ENCODE data around the gene PHACTR3. TPM values are rescaled to one million over a fixed set of nuclear protein-coding genes. Genes with fewer than 3 reads are reported as not detected.

The PHACTR3 gene
- total RNA-seq, 1 experiment from 2014 or later, result not detected

DNA sequence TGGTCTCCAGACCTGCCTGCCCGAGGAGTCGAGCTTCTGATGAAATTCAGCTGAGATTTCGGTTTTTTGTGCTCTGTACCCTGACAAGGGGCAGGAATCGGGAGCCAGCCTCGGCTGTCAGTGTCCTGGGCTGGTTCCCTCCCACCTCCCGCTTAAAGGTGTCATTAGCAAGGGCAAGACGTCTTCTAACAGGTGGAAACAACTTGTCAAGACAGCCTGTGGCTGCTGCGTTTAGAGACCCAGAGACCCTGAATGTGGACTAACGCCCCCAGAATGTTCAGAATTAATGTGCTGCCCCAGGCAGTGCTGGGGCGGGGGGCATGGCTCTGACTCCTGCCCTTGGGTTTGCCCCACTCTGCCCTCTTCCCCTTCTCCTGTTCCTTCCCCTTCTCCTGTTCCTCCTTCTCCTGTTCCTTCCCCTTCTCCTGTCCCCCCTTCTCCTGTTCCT is 69.7 kb downstream of the PHACTR3 start:
- H3K36me3 ChIP-seq (ENCODE audit: insufficient read depth, low read length), result no peaks in the 10 kb centered on the region

DNA sequence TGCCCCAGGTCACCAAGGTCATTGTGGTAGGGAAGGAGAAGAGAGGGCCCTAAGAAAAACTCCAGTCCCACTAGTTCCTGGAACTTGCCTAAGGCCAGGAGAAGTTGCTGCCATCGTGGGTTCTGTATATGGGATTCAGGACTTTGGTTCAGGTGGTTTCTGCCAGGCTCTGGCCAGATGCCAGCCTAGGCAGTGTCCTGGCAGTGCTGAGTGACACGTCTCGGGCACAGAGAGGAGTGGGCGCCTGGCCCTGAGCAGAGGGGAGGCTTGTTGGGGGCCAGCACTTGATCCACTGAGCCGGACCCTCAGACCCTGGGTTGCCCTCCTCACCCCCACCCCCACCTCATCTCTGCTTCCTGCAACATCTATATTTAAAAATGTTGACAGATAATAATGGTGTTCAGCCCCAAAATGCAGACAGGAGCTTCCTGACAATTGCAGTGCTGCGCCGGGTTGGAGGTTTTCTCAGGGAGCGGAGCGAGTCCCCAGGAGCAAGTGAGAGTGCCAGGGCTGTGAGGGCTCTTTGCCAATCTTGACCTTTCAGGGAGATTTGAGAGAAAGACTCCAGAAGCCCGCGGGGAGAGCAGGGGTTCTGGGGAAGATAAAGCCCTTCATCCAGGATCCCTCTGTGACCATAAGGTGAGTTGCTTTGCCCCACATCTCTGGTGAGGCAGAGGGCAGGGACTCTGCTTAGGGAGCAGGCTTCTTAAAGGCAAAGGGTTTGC is 71.9 kb downstream of the PHACTR3 start:
- no peaks in the 10 kb centered on the region for H3K4me1 ChIP-seq (ENCODE audit: low read length)
- H4K20me1 ChIP-seq (ENCODE audit: insufficient read depth, low read depth, low read length), result no peaks in the 10 kb centered on the region
- no peak overlapping the region for H3K4me3 ChIP-seq (ENCODE audit: low read length)
- DNase-seq, result no peak
- no peaks in the 10 kb centered on the region for H3K79me2 ChIP-seq (ENCODE audit: low read length)
- H3K27me3 ChIP-seq (ENCODE audit: low read length), result no peaks in the 10 kb centered on the region
- H3K36me3 ChIP-seq (ENCODE audit: insufficient read depth, low read length), result no peaks in the 10 kb centered on the region
- H3K4me2 ChIP-seq (ENCODE audit: low read depth, low read length, poor library complexity, severe bottlenecking), result no peak overlapping the region
- H3K9me3 ChIP-seq (ENCODE audit: low read length), result no peaks in the 10 kb centered on the region
- no peak overlapping the region for H2AFZ ChIP-seq (ENCODE audit: low read length)
- no peaks in the 10 kb centered on the region for H3K9me2 ChIP-seq (replicated peaks; ENCODE audit: insufficient read depth, low read length)
- H3K27ac ChIP-seq (ENCODE audit: low read length), result no peak overlapping the region
- no peak overlapping the region for H3K9ac ChIP-seq (ENCODE audit: low read length)

More for the DNA sequence above, 69.7 kb downstream of the PHACTR3 start:
- no peak overlapping the region for H3K4me2 ChIP-seq (ENCODE audit: low read depth, low read length, poor library complexity, severe bottlenecking)
- no peaks in the 10 kb centered on the region for H3K27me3 ChIP-seq (ENCODE audit: low read length)
- H3K9ac ChIP-seq (ENCODE audit: low read length), result no peak overlapping the region
- no peaks in the 10 kb centered on the region for H4K20me1 ChIP-seq (ENCODE audit: insufficient read depth, low read depth, low read length)
- no peak overlapping the region for H3K4me3 ChIP-seq (ENCODE audit: low read length)
- DNase-seq, result no peak
- no peaks in the 10 kb centered on the region for H3K9me3 ChIP-seq (ENCODE audit: low read length)
- H2AFZ ChIP-seq (ENCODE audit: low read length), result no peak overlapping the region
- no peaks in the 10 kb centered on the region for H3K4me1 ChIP-seq (ENCODE audit: low read length)
- H3K79me2 ChIP-seq (ENCODE audit: low read length), result no peaks in the 10 kb centered on the region
- H3K9me2 ChIP-seq (replicated peaks; ENCODE audit: insufficient read depth, low read length), result no peaks in the 10 kb centered on the region
- H3K27ac ChIP-seq (ENCODE audit: low read length), result no peak overlapping the region

DNA sequence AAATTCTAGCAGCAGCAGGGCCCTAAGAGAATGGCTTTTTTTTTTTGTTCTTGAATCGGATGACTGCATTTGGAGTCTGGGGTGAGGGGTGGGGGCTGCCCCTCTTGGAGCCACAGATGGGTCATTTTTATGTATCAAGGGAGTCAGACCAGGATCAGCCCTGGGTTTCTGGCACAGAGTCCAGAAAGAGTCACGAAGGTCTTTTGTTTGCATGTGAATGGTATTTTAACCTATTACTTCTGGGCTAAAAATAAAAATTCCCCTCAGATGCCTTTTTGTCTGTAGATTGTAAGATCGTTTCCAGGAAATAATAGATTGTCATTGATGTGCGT is 72.5 kb downstream of the PHACTR3 start:
- no peak overlapping the region for H3K4me3 ChIP-seq (ENCODE audit: low read length)
- no peak for DNase-seq
- H3K27me3 ChIP-seq (ENCODE audit: low read length), result no peaks in the 10 kb centered on the region
- no peaks in the 10 kb centered on the region for H3K36me3 ChIP-seq (ENCODE audit: insufficient read depth, low read length)
- H4K20me1 ChIP-seq (ENCODE audit: insufficient read depth, low read depth, low read length), result no peaks in the 10 kb centered on the region
- no peaks in the 10 kb centered on the region for H3K79me2 ChIP-seq (ENCODE audit: low read length)
- H2AFZ ChIP-seq (ENCODE audit: low read length), result no peak overlapping the region
- no peak overlapping the region for H3K4me2 ChIP-seq (ENCODE audit: low read depth, low read length, poor library complexity, severe bottlenecking)
- H3K9ac ChIP-seq (ENCODE audit: low read length), result no peak overlapping the region
- H3K9me3 ChIP-seq (ENCODE audit: low read length), result no peaks in the 10 kb centered on the region
- no peaks in the 10 kb centered on the region for H3K4me1 ChIP-seq (ENCODE audit: low read length)
- H3K27ac ChIP-seq (ENCODE audit: low read length), result no peak overlapping the region
- no peaks in the 10 kb centered on the region for H3K9me2 ChIP-seq (replicated peaks; ENCODE audit: insufficient read depth, low read length)

DNA sequence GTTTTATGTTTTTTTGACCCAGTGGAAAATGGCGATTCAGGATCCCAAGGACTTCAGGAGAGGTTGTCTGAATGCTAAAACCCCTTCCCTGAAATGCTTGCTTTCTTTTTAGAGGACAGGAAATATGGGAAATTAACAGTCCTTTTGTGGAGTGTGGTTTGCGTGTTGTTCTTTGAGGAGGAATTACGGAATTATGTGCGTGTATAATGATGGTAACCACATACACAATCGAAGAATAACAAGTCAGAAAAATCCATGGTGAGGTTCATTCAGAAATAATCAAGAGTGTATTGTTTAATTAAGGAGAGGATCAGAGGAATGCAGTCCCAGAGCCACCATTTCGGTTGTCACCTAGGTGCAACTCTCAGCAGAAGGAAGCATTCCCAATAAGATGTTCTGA is 73.2 kb downstream of the PHACTR3 start:
- no peaks in the 10 kb centered on the region for H3K9me2 ChIP-seq (replicated peaks; ENCODE audit: insufficient read depth, low read length)
- H3K27me3 ChIP-seq (ENCODE audit: low read length), result no peaks in the 10 kb centered on the region
- no peak overlapping the region for H3K9ac ChIP-seq (ENCODE audit: low read length)
- H3K36me3 ChIP-seq (ENCODE audit: insufficient read depth, low read length), result no peaks in the 10 kb centered on the region
- no peak overlapping the region for H3K4me3 ChIP-seq (ENCODE audit: low read length)
- no peak overlapping the region for H2AFZ ChIP-seq (ENCODE audit: low read length)
- H4K20me1 ChIP-seq (ENCODE audit: insufficient read depth, low read depth, low read length), result no peaks in the 10 kb centered on the region
- H3K79me2 ChIP-seq (ENCODE audit: low read length), result no peaks in the 10 kb centered on the region
- DNase-seq, result no peak
- no peak overlapping the region for H3K4me2 ChIP-seq (ENCODE audit: low read depth, low read length, poor library complexity, severe bottlenecking)
- H3K27ac ChIP-seq (ENCODE audit: low read length), result no peak overlapping the region
- no peaks in the 10 kb centered on the region for H3K4me1 ChIP-seq (ENCODE audit: low read length)
- no peaks in the 10 kb centered on the region for H3K9me3 ChIP-seq (ENCODE audit: low read length)

DNA sequence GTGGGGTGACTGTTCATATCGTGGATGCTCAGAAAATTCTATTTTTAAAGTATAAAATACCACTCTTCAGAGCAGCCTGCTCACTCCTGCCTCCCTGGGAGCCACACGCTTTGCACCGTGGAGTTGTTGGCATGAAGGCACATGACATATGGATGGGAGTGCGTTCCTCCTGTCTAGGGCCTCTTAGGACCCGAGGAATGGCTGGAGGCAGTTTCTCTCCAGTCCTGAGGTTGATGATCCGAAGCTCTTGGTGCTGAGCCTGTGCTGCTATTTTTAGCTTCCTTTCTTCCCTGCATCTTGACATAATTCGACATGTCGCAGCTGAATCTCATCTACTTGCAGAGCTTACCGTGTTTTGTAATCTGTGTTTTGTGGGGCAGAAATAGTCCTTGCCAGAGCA is 73.9 kb downstream of the PHACTR3 start:
- Histone ChIP-seq H4K20me1 (ENCODE audit: insufficient read depth, low read depth, low read length) (no peaks in the 10 kb centered on the region), H3K9me2 (replicated peaks; ENCODE audit: insufficient read depth, low read length) (no peaks in the 10 kb centered on the region), H3K79me2 (ENCODE audit: low read length) (no peaks in the 10 kb centered on the region), H3K36me3 (ENCODE audit: insufficient read depth, low read length) (no peaks in the 10 kb centered on the region), H3K27ac (ENCODE audit: low read length) (no peak overlapping the region), H3K4me3 (ENCODE audit: low read length) (no peak overlapping the region), H3K9ac (ENCODE audit: low read length) (no peak overlapping the region), H3K4me1 (ENCODE audit: low read length) (no peaks in the 10 kb centered on the region), H3K27me3 (ENCODE audit: low read length) (no peaks in the 10 kb centered on the region), H3K4me2 (ENCODE audit: low read depth, low read length, poor library complexity, severe bottlenecking) (no peak overlapping the region), H3K9me3 (ENCODE audit: low read length) (no peaks in the 10 kb centered on the region), H2AFZ (ENCODE audit: low read length) (no peak overlapping the region)
- DNase-seq, result no peak

- no peak overlapping the region for H2AFZ ChIP-seq (ENCODE audit: low read length)
- H3K27ac ChIP-seq (ENCODE audit: low read length), result no peak overlapping the region
Observed at GRCh38 chr20:59678951-59679350, 74.6 kb downstream of the PHACTR3 start.

DNA sequence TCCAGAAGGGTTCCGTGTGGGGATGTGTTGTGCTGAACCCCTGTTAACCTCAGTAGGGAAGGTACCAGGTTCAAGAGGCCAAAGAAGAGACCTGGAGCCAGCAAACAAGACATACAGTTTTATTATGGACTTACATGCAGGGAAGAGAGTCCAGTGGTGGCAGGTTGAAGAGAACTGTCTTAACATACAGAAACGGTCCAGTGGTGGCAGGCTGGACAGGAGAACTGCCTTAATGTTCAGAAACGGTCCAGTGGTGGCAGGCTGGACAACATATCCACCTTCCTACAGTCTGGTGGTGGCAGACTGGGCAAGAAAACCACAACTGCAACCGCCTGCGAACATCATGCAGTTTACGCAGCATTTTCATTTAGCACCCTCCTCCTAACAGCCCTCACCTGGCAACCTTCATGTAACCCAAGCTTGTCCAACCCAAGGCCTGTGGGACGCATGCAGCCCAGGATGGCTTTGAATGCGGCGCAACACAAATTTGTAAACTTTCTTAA is 75.9 kb downstream of the PHACTR3 start:
- Histone ChIP-seq H3K36me3 (ENCODE audit: insufficient read depth, low read length) (no peaks in the 10 kb centered on the region), H3K27me3 (ENCODE audit: low read length) (no peaks in the 10 kb centered on the region), H3K4me1 (ENCODE audit: low read length) (no peaks in the 10 kb centered on the region), H3K9me3 (ENCODE audit: low read length) (no peaks in the 10 kb centered on the region), H3K79me2 (ENCODE audit: low read length) (no peaks in the 10 kb centered on the region), H3K27ac (ENCODE audit: low read length) (no peak overlapping the region), H3K4me2 (ENCODE audit: low read depth, low read length, poor library complexity, severe bottlenecking) (no peak overlapping the region), H3K4me3 (ENCODE audit: low read length) (no peak overlapping the region), H2AFZ (ENCODE audit: low read length) (no peak overlapping the region), H4K20me1 (ENCODE audit: insufficient read depth, low read depth, low read length) (no peaks in the 10 kb centered on the region), H3K9me2 (replicated peaks; ENCODE audit: insufficient read depth, low read length) (no peaks in the 10 kb centered on the region), H3K9ac (ENCODE audit: low read length) (no peak overlapping the region)
- DNase-seq, result peak; percentile 5

More at GRCh38 chr20:59678951-59679350, 74.6 kb downstream of the PHACTR3 start:
- Histone ChIP-seq H3K9me2 (replicated peaks; ENCODE audit: insufficient read depth, low read length) (no peaks in the 10 kb centered on the region), H3K4me2 (ENCODE audit: low read depth, low read length, poor library complexity, severe bottlenecking) (no peak overlapping the region), H3K9ac (ENCODE audit: low read length) (no peak overlapping the region), H3K4me3 (ENCODE audit: low read length) (no peak overlapping the region), H3K4me1 (ENCODE audit: low read length) (no peaks in the 10 kb centered on the region), H3K36me3 (ENCODE audit: insufficient read depth, low read length) (no peaks in the 10 kb centered on the region), H3K27me3 (ENCODE audit: low read length) (no peaks in the 10 kb centered on the region), H4K20me1 (ENCODE audit: insufficient read depth, low read depth, low read length) (no peaks in the 10 kb centered on the region), H3K9me3 (ENCODE audit: low read length) (no peaks in the 10 kb centered on the region), H3K79me2 (ENCODE audit: low read length) (no peaks in the 10 kb centered on the region)
- no peak for DNase-seq

DNA sequence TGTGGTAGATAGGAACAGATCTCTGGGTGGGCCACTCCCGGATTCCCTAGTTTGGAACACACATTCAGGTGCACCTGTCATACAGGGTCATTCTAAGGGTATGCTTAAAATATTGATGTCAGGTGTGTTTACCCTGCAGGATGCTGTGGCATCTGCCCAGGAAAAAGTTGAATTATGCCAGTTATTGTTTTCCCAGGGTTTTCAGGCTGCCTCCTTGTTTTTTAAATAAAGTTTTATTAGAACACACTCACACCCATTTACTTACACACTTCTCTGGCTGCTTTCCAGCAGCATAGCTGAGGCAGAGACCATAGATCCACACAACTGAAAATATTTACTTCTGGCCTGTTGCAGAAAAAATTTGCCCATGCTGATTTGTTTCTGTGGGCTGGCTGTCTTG is 76.5 kb downstream of the PHACTR3 start:
- DNase-seq, result peak; percentile 19
- Histone ChIP-seq H3K4me1 (ENCODE audit: low read length) (no peaks in the 10 kb centered on the region), H3K27me3 (ENCODE audit: low read length) (no peaks in the 10 kb centered on the region), H3K4me2 (ENCODE audit: low read depth, low read length, poor library complexity, severe bottlenecking) (no peak overlapping the region), H3K9ac (ENCODE audit: low read length) (no peak overlapping the region), H3K27ac (ENCODE audit: low read length) (no peak overlapping the region), H2AFZ (ENCODE audit: low read length) (no peak overlapping the region), H3K9me2 (replicated peaks; ENCODE audit: insufficient read depth, low read length) (no peaks in the 10 kb centered on the region), H3K79me2 (ENCODE audit: low read length) (no peaks in the 10 kb centered on the region), H3K36me3 (ENCODE audit: insufficient read depth, low read length) (no peaks in the 10 kb centered on the region), H3K9me3 (ENCODE audit: low read length) (no peaks in the 10 kb centered on the region), H3K4me3 (ENCODE audit: low read length) (no peak overlapping the region), H4K20me1 (ENCODE audit: insufficient read depth, low read depth, low read length) (no peaks in the 10 kb centered on the region)
